ENCODE data around the gene BPIFA3.

BPIFA3 gene

DNA sequence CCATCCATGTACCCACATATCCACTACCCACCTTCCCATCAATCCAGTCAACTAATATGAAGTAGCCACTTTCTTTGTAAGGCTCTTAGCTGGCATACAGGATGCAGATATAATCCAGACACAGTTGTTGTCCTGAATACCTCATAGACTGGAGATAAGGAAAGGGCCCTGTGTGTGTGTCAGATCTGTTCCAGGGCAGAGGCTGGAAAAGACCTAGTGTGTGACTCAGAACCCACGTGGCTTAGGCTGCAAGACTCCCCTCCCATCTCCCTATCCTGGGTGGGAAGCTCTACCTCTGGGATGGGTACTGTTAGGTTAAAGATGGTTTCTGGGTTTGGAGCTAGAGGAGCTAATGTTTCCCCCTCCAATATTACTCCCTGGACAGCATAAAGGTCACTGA lies 22.3 kb downstream of the BPIFA3 start:
- Mint-ChIP-seq H3K36me3 (no peaks in the 10 kb centered on the region), H3K27ac (no peak overlapping the region), H3K4me3 (no peak overlapping the region), H3K27me3 (peaks cover 35% of the 10 kb centered on the region), H3K4me1 (no peaks in the 10 kb centered on the region), H3K9me3 (no peaks in the 10 kb centered on the region)
- no peak for ATAC-seq

DNA sequence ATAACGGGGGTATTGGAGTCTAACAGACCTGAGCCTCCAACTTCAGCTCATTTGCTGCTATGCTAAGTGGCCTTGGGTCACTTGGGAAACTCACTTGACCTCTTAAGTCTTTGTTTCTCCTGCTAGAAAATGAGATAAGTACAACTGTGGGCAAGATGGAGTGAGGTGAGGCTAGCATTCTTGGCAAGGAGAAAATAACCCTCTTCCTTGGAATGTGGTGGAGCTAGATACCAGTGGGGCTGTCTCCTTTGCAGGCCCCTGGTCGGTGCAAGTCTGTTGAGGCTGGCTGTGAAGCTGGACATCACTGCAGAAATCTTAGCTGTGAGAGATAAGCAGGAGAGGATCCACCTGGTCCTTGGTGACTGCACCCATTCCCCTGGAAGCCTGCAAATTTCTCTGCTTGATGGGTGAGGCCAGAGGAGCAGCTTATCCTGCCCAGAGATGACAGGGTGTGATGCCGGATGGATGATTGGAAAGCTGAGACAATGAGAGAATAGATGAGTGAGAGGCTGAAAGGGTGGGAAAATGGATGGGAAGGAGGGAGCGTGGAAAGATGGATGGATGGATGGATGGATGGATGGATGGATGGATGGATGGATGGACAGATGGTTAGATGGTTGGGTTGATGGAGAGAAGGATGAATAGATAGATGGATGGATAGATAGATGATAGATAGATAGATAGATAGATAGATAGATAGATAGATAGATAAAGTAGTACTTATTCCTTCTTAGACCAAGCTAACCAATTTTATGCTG lies 23.0 kb downstream of the BPIFA3 start:
- no peak for ATAC-seq
- H3K4me1 Mint-ChIP-seq = no peaks in the 10 kb centered on the region
- H3K36me3 Mint-ChIP-seq = no peaks in the 10 kb centered on the region
- H3K27me3 Mint-ChIP-seq = peaks cover 29% of the 10 kb centered on the region
- no peak overlapping the region for H3K27ac Mint-ChIP-seq
- no peaks in the 10 kb centered on the region for H3K9me3 Mint-ChIP-seq
- no peak overlapping the region for H3K4me3 Mint-ChIP-seq

DNA sequence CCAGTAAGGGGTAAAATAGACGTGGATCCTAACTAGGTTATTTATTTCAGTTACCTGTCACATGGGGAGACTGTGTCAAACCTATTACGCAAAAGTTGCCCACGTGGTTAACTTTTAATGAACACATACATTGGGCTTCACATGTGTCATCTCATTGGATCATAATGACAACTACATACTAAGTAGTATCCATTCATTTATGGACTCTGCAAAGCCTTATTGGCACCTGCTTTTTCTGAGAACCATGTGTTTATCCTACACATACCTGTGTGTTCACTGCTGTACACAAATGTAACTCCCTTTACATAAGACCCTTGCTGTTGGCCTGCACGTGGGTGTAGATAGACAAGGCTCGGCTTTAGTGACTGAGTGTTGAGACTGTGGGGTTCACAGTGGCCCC lies 23.8 kb downstream of the BPIFA3 start:
- Mint-ChIP-seq H3K4me1 (no peaks in the 10 kb centered on the region), H3K4me3 (no peak overlapping the region), H3K9me3 (no peaks in the 10 kb centered on the region), H3K27me3 (peaks cover 29% of the 10 kb centered on the region), H3K36me3 (no peaks in the 10 kb centered on the region), H3K27ac (no peak overlapping the region)
- no peak for ATAC-seq

DNA sequence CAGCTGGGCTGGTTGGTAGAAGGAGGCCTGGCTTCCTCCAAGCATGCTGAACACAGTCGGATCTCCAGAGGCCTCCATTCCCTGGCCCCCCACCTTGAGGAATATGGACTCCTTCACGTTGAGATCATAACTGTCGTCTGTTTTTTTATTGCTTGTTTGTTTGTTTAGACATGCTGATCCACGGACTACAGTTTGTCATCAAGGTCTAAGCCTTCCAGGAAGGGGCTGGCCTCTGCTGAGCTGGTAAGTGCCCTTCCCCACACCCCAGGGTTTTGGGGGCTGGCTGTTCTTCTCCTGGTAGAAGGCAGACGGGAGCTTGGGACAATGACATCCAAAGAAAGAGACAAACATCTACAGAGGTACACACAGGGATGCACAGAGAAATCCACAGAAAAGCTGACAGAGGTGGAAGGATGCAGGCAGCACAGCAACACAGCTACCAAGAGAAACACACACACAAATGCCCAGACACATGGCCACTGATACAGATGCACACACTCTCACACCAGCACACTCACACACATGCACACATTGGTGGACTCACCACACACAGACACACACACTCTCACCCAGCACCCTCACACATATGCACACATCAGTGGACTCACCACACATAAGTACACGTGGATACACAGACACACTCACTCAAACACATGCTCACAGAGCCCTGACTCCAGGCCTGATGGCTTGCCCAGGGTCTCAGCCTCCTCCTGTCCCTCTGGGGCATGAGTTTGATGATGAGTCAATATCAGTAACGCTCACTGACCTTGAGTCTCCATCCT lies 25.4 kb downstream of the BPIFA3 start:
- Mint-ChIP-seq H3K27me3 (peaks cover 22% of the 10 kb centered on the region), H3K36me3 (no peaks in the 10 kb centered on the region), H3K4me3 (no peak overlapping the region), H3K27ac (no peak overlapping the region), H3K4me1 (no peaks in the 10 kb centered on the region), H3K9me3 (no peaks in the 10 kb centered on the region)
- no peak for ATAC-seq

DNA sequence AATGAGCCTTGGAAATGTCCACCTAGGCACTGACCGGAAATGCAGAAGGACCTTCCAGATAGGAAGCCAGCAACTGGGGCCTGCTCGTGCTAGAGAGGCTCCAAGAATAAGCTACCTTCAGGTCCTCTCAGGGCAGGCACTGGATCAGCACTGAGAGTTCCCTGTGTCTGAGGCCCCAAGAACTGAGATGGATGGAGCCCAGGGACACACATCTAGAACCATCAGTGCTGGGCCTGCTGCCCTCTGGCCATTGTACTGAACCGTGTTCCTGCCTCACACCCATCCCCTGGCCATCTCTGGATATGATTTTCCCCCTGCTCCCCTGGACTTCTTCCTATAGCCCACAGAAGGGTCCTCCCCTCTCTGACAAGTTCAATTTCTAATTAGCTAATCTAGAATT lies 28.9 kb downstream of the BPIFA3 start:
- H3K27me3 Mint-ChIP-seq = no peaks in the 10 kb centered on the region
- H3K36me3 Mint-ChIP-seq = no peaks in the 10 kb centered on the region
- H3K4me1 Mint-ChIP-seq = no peaks in the 10 kb centered on the region
- H3K27ac Mint-ChIP-seq = no peak overlapping the region
- no peak overlapping the region for H3K4me3 Mint-ChIP-seq
- ATAC-seq = no peak
- no peaks in the 10 kb centered on the region for H3K9me3 Mint-ChIP-seq

DNA sequence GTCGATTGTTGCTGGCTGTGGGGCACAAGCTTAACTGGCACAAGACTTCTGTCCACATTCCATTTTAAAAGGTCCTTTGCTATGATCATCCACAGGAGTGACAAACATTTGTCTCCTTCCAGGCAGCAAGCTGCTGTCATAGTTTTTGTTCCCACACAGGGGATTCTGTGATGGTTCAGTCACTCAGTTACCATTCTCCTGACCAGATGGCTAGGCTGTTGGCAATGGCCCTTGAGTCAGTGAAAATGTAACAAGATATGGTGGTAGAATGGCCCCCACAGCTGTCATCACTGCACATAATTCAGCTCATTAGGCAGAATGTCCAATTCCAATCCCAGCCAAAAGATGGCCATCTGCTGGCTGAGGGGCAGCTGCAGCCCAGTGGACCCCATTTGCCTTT lies 32.3 kb downstream of the BPIFA3 start:
- ATAC-seq = no peak

DNA sequence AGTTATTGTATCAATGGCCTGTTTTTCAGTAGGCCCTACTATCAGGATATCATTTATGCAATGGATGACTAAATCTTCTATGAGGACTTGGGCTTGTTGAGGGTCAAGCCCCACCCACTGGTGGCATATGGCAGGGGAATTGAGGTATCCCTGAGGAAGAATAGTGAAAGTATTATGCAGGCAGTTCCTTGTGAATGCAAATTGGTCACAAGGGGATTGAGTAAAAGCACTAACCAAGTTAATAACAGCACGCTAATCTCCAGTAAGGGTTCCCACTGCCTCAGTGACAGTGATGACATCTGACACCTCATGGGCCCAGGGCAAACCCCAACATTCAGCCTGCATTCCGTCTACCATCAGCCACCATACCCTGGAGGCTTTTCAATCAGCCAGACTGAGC lies 33.5 kb downstream of the BPIFA3 start:
- Mint-ChIP-seq H3K4me3 (no peak overlapping the region), H3K36me3 (no peaks in the 10 kb centered on the region), H3K27me3 (peaks cover 16% of the 10 kb centered on the region), H3K4me1 (no peaks in the 10 kb centered on the region), H3K9me3 (peaks cover 6% of the 10 kb centered on the region), H3K27ac (no peak overlapping the region)
- ATAC-seq = no peak

More for the DNA sequence above, 32.3 kb downstream of the BPIFA3 start:
- Mint-ChIP-seq H3K36me3 (no peaks in the 10 kb centered on the region), H3K27me3 (peaks cover 8% of the 10 kb centered on the region), H3K27ac (no peak overlapping the region), H3K4me3 (no peak overlapping the region), H3K9me3 (peaks cover 5% of the 10 kb centered on the region), H3K4me1 (no peaks in the 10 kb centered on the region)

DNA sequence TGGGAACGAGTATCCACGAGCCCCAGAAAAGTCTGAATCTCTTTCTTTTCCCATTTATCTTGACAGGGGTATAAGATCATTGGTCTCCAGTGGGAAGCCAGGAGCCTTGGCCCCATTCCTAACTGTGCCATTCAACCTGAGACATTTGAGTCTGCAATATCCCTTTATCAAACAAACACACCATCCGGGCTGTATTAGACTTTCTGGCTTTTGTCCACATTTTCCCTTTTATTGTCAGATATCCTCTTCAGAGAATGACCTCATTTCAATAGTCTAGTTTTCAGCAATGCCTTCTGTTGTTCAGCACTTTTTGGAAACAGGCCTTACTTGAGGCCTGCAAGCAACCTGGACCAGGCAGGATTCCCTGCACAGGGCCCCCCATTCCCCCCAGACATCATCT lies 34.3 kb downstream of the BPIFA3 start:
- no peaks in the 10 kb centered on the region for H3K4me1 Mint-ChIP-seq
- H3K4me3 Mint-ChIP-seq = no peak overlapping the region
- H3K36me3 Mint-ChIP-seq = no peaks in the 10 kb centered on the region
- H3K27me3 Mint-ChIP-seq = peaks cover 23% of the 10 kb centered on the region
- no peak overlapping the region for H3K27ac Mint-ChIP-seq
- peaks cover 6% of the 10 kb centered on the region for H3K9me3 Mint-ChIP-seq
- ATAC-seq = no peak

DNA sequence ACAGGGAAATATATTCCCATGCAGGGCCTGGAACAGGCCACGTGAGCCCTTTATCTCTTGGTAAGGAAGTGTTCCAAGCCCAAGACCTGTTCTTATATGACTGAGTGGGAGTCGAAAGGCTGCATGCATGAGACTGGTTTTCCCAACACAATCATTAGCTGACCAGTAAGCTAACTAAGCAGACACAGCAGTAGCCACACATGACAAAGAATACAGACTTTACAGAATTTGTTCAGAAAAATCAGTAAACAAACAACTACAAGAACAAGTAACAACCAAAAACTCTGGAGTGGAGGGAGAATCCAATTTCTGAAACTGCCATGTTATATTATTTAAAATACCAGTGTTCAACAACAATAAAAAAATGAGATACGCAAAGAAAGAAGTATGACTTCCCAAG lies 35.3 kb downstream of the BPIFA3 start:
- Mint-ChIP-seq H3K4me3 (no peak overlapping the region), H3K27me3 (peaks cover 32% of the 10 kb centered on the region), H3K4me1 (no peaks in the 10 kb centered on the region), H3K27ac (no peak overlapping the region), H3K36me3 (no peaks in the 10 kb centered on the region), H3K9me3 (peaks cover 6% of the 10 kb centered on the region)
- ATAC-seq = no peak

DNA sequence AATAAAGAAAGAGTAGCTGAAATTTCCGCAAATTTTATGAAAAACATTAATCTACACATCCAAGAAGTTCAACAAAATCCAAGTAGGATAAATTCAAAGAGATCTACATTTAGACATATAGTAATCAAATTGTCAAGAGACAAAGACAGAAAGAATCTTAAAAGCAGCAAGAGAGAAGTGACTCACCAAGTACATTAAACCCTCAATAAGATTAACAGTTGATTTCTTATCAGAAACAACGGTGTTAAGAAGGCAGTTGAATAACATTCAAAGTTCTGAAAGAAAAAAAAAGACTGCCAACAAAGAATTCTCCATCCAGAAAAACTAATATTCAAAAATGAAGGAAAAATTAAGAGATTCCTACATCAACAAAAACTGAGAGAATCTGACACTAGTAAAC lies 37.9 kb downstream of the BPIFA3 start:
- no peak overlapping the region for H3K4me3 Mint-ChIP-seq

DNA sequence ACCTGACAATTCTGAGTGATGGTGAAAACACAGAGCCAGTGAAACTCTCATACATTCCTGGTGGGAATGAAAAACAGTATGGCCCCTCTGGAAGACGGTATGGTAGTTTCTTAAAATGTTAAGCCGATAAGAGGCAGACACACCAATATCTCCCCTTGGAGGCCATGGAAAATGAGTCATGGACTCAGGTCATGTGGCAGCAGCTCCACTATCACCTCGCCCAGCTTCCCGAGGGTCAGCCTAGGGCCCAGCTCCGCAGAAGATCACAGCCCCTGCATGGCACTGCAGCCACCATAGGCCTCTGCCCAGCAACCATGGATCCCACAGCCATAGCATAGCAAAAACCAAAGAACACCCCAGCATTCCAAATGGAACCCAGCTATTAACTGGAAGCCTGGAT lies 40.1 kb downstream of the BPIFA3 start:
- H3K27me3 Mint-ChIP-seq = peaks cover 32% of the 10 kb centered on the region
- ATAC-seq = no peak
- H3K9me3 Mint-ChIP-seq = peaks cover 6% of the 10 kb centered on the region
- no peak overlapping the region for H3K4me3 Mint-ChIP-seq
- no peaks in the 10 kb centered on the region for H3K36me3 Mint-ChIP-seq
- H3K4me1 Mint-ChIP-seq = no peaks in the 10 kb centered on the region
- no peak overlapping the region for H3K27ac Mint-ChIP-seq

More for the DNA sequence above, 37.9 kb downstream of the BPIFA3 start:
- Mint-ChIP-seq H3K27me3 (peaks cover 32% of the 10 kb centered on the region), H3K9me3 (peaks cover 6% of the 10 kb centered on the region), H3K36me3 (no peaks in the 10 kb centered on the region), H3K27ac (no peak overlapping the region), H3K4me1 (no peaks in the 10 kb centered on the region)
- no peak for ATAC-seq

DNA sequence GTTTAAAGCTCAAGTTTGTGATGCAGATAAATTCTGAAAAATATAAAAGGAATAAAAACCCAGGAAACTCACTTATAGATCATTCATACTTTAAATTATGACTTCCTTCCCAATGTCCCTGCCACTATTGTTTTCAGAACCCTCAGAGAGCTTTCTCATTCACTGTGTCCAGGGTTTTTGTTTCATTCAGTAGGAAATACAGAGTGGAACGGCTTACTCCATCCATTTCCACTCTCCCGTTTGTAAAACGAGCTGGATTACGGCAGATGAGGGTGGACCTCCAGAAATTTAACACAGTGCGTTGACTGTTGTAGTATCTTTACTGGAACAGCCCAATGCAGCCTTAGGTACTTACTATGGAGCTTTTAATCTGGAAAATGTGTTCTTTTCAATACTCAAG lies 42.2 kb downstream of the BPIFA3 start:
- H3K27me3 Mint-ChIP-seq = peaks cover 32% of the 10 kb centered on the region
- peaks cover 1% of the 10 kb centered on the region for H3K9me3 Mint-ChIP-seq
- no peaks in the 10 kb centered on the region for H3K36me3 Mint-ChIP-seq
- no peak overlapping the region for H3K27ac Mint-ChIP-seq
- H3K4me1 Mint-ChIP-seq = no peaks in the 10 kb centered on the region
- no peak overlapping the region for H3K4me3 Mint-ChIP-seq
- no peak for ATAC-seq

DNA sequence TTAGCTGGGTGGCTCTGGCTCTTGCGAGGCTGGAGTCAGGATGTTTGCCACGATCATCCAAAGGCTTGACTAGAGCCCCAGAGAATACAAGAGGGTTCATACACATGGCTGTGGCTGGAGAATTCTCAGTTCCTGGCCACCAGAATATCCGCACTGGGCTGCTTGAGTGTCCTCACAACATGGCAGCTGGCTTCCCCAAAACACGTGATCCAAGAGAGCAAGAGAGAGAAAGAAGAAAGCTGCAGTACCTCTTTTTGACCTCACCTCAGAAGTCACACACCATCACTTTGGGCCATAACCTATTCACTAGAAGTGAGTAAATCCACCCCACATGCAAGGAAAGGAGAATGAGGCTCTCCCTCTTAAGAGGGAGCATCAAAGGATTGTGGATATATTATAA lies 44.3 kb downstream of the BPIFA3 start:
- Mint-ChIP-seq H3K27me3 (peaks cover 16% of the 10 kb centered on the region), H3K36me3 (no peaks in the 10 kb centered on the region), H3K9me3 (peaks cover 3% of the 10 kb centered on the region), H3K4me3 (no peak overlapping the region), H3K4me1 (no peaks in the 10 kb centered on the region), H3K27ac (no peak overlapping the region)
- ATAC-seq = no peak

DNA sequence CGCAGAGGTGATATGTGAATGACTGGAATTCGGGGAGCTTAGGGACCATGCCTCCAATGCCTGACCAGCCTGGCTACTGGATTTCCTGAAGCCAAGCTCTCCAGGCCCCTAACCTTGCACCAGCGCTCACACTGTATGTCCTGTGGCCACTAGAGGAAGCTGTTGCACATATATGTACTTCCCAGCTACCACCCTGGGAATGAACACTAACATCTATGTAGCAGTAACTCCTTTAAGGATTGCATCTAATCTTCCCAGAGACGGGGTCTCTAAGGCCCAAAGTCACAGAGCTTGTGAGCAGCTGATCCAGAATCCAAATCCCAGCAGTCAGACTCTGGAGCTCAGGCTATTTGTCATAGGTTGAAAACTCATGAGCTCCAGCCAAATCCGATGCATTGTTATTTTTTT lies 45.5 kb downstream of the BPIFA3 start:
- Mint-ChIP-seq H3K4me1 (no peaks in the 10 kb centered on the region), H3K27me3 (peaks cover 16% of the 10 kb centered on the region), H3K36me3 (no peaks in the 10 kb centered on the region), H3K9me3 (peaks cover 3% of the 10 kb centered on the region), H3K27ac (no peak overlapping the region), H3K4me3 (no peak overlapping the region)
- no peak for ATAC-seq

DNA sequence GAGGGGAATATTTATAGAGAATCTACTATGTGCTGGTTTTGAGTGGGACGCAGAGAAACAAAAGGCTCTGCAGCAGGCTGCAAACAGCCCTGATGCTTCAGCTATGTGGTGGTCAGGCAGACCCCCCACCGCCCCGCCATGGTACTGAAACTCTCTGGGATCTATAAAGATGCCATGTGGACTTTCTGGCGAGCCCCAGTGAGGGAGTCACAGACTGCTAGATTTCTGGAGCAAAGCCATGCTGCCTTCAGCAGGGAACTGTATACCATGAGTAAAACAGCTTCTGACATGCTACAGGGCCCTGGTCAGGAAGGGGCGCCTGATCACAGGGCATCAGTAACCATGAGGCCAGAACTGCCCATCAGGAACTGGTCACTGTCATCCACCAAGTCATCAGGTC lies 46.6 kb downstream of the BPIFA3 start:
- Mint-ChIP-seq H3K4me1 (no peaks in the 10 kb centered on the region), H3K36me3 (no peaks in the 10 kb centered on the region), H3K27ac (no peak overlapping the region), H3K27me3 (peaks cover 27% of the 10 kb centered on the region), H3K9me3 (peaks cover 3% of the 10 kb centered on the region), H3K4me3 (no peak overlapping the region)
- ATAC-seq = no peak

DNA sequence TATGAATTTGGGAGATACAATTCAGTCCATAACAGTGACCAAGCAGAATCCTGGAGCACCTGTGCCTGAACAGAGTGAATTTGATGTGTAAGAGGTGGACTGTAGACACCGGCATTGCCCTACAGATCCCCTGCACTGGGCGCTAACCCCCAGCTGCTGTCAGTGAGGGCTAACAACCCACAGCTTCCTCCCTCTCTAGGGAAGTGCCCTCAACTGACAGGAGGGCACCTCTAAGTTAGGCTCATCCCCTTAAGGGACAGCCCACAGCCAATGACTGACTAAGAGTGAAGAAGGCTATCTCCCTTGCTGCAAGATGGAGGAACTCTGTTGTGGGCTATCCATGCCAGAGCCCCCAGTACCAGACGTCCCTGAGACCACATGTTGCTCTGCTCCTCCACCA lies 50.5 kb downstream of the BPIFA3 start:
- Mint-ChIP-seq H3K27ac (no peak overlapping the region), H3K27me3 (peaks cover 34% of the 10 kb centered on the region), H3K9me3 (peaks cover 3% of the 10 kb centered on the region), H3K4me1 (no peaks in the 10 kb centered on the region), H3K4me3 (no peak overlapping the region), H3K36me3 (no peaks in the 10 kb centered on the region)
- ATAC-seq = no peak

Data from stimulated activated memory B cell treated with anti-CD40 and anti-IgM and Interleukin-4, amounts not matched to agents 10 μg/mL and 1 μg/mL and 100 μg/mL, for 72 hours (primary cell).